HG02610 (cell line): ENCODE results near the gene SEPTIN11.

Experiments used
- ATAC-seq: cut with Tn5 transposase; IDR thresholded peaks from one replicate; pipeline ENCODE4 v1.9.1; 2021; ENCODE audit warnings: mild to moderate bottlenecking, moderate library complexity; ENCODE audit not compliant: unreplicated experiment

Gene SEPTIN11

GRCh38 chr4:76977736-76978350 lies 28.3 kb downstream of the SEPTIN11 start:
- ATAC-seq: no peak

DNA sequence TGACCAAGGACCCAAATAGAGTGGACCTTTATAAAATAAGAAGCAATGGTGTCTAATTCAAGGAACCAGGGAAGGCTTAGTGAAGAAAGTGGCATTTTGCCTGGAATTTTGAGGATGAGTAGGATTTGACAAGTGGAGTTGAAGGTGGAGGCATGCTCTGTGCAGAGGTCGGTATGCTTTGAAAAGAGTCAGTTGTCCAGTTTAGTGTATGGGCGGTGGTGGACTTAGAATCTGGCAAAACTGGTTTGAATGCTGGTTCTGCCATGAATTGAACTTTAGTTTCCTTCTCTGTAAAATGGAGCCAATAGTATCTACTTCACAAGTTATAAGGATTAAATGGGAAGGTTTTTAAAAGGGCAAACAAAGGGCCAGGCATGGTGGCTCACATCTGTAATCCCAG lies 29.7 kb downstream of the SEPTIN11 start:
- no peak for ATAC-seq

DNA sequence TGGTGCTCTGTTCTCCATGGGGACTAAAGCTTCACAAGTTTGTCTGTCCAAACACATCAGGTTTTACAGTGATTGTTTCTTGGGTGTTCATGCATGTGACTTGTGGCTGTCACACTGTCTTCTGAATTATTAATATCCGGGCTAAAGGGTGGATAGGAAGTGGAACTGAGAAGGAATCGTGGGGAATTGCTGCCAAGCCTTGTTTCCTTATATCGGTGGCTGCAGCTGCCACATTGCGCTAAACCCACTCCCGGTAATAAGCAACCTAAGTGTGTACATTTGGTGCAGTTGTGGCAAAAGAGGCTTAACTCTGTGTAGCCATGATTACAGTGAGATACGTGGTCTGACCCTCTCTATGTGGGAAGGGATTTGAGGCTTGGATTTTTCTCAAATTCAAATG lies 30.7 kb downstream of the SEPTIN11 start:
- no peak for ATAC-seq

DNA sequence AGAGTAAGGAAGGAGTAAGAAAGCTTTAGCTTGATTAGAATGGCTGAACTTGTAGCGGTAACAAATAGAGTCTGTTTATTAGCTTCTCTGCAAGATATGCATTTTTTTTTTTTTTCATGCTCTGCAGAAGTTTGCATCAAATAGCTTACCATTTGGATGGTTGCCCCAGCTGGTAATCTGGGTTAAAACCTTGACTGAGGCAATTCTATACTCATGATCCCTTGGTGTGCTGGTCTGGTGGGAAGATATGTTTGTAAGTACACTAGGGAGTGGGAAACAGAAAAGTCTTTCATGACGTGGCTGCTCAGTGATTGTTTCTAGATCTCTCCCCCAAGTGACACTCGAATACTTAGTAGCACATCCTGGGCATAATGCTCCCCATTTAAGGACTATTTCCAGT lies 32.1 kb downstream of the SEPTIN11 start:
- ATAC-seq: no peak

DNA sequence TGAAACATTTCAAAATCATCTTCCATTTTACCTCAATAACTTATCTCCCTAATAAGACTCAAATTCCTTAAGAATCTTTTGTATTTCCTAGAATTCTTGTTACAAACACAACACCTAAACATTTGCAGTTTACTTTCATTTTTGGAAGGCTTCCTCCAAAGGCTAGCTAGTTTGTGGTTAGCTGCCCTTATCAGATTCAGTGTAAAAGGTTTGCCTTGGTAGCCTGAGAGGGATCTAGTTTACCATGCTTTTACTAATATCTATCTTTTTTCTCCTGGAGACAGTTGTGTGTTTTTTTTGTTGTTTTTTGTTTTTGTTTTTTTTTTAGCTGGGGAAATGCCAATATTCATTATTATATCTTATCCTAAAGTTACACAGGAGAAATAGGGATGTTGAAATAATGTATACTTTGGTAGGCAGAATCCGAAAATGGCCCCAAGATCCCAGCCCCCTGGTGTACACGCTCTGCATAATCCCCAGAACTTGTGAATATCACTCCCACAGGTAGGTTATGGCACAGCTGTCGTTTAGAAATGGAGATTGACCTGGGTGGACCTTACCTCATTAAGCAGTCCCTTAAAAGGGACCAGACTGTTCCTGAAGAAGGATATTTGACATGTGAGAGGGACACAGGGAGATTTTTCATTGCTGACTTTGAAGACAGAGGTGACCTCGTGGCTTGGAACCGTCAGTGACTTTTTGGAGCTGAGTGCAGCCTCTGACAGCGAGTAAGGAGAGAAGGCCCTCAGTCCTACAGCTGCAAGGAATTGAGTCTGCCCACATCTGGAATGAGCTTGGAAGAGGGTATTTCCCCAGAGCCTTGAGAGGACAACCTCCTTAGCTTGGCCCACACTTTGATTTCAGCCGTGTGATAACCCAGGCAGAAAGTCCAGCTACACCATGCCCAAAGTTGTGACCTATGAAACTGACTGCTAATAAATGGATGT lies 33.4 kb downstream of the SEPTIN11 start:
- ATAC-seq: no peak

DNA sequence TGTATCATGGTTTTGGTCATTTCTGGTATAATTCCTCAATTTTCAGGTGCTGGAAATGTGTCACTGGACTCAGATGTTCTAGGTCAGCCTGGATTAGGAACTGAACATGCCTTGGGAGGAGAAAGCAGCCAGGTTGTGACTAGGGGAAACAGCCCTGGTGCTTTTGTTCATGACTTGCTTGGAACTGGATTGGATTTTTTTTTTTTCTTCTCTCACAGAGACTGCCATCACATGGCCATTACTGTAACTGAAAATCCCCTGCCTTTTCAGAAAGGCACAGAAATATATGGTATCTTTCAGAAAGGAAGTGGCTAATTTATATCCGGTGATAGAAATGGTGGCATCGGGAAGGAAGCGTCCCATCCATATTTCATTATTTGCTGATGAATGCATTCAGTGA lies 34.6 kb downstream of the SEPTIN11 start:
- ATAC-seq: peak; percentile 34

DNA sequence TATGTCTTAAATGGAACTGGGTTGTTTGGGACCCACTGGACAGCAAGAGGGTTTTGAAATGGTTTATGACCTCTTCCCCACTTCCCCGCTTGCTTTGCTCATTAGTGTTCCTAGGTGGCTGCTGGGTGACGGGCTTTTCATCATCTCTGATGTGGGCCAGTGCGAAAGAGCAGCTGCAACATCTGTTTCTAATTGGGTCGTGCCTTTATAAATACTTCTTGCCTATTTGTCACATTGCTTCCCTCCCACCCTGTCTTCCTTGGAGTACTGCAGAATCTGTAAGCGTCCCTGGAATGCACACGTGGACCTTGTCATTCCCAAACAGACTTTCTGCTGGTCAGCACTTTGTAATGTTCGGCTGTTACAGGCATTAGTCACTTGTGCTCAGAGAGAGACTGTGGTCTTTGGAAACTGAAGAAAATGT lies 35.2 kb downstream of the SEPTIN11 start:
- no peak for ATAC-seq

DNA sequence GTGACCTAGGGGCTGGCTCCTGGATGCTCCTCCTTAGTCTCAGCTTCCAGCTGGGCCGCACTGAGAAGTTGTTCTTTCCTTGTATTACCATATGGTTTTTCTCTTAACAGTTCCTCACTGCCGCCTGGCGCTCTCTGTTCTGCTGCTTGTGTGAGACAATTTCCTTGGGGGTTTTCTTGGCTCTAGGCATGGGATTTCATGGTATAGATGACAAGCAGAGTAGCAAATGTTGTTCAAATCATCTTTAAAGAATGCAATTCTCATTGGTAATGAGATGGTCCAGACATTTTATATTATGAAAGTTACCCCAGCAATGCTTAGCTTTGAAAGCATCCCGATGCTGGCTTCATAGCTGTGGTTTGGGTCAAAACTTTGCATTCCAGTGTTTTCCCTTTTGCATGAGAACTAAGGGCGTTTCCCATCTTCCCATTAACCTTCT lies 37.6 kb downstream of the SEPTIN11 start:
- ATAC-seq: peak; percentile 16

- no peak for ATAC-seq
These were observed 38.1 kb downstream of the SEPTIN11 start for GRCh38 chr4:76987685-76988084.

GRCh38 chr4:76989391-76990061 lies 40.0 kb downstream of the SEPTIN11 start:
- no peak for ATAC-seq

DNA sequence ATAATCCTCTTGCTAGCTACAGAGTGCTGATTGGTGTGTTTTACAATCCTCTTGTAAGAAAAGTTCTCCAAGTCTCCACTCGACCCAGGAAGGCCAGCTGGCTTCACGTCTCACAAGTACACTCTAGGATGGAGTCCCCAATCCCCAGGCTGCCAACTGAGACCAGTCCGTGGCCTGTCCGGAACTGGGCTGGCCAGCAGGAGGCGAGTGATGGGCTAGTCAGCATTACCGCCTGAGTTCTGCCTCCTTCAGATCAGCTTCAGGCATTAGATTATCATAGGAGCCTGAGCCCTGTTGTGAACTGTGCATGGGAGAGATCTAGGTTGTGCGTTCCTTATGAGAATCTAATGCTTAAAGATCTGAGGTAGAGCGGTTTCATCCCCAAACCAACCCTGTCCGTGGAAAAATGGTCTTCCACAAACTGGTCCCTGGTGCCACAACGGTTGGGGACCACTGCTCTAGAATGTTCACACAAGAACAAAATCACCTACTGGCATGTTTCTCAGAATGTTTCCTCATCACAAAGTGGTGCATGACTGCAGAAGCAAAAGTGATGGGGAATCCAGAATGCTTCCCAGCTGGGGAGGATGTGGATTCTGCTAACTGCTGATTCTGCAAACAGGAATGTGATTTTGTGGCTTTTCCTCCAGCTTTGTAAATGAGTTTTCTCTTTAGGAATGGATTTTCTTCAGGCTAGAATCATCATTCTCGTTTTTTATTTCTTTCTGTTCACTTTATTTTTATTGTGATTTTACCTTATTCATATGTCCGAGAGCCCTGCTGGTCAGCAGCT lies 40.9 kb downstream of the SEPTIN11 start:
- no peak for ATAC-seq

GRCh38 chr4:76991161-76991660 lies 41.7 kb downstream of the SEPTIN11 start:
- ATAC-seq: no peak

DNA sequence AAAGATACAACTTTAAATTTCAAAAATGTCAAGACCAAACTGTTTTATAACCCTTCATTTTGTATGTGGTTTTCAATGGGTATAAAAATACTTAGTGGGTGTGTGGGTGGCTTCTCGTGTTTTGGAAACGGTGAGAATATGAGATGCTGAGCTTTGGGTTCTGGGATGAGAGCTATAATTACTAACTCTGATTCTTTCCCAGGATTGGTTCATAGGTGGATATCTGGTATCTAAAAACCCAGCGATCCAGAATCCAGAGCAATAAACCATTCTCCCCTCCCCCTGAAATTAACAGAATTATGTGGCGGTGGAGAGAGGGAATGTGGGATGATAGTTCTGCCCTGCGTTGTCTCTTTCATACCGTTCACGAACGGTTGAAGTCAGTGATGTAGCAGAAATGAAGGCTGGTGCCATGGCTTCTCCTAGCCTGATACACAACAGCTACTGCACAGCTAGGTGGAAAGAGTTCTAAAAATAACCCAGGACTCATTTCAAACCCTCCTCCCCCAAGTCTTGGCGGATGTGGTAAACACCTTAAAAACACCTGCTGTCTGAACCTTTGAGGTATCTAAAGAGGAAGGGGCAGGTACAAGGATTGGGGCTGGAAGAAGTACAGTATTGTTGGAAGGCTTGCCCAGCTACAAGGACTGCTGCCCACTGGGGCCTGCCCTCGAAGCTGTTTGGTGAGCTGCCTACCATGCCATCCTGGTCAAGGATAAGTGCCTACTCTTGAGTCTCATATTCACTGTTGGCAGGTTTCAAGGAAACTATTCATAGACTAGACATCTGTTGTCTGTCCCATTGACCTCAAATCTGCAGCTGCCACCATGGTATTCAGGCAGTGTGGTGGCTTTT lies 44.5 kb downstream of the SEPTIN11 start:
- peak; percentile 90 for ATAC-seq

DNA sequence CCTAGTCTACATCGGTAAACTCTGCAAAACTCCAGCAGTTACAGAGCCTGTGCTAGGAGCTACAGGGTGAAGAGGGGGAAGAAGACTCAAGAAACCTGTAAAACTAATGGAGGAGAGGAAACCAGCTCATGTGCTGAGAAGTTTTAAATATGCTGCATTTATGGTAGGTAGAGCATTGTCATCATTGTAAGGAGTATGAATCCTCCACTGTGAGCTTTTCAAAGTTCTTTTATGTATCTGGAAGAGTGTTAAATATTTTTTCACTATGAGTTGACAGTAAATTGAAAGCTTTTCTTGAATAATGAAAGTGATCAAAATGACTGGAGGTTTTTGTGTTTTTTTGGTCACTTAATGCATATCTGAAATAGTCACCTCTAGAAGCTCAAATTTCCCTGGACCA lies 46.2 kb downstream of the SEPTIN11 start:
- ATAC-seq: peak; percentile 24

GRCh38 chr4:76996445-76996844 lies 46.9 kb downstream of the SEPTIN11 start:
- no peak for ATAC-seq

- no peak for ATAC-seq
These were observed 47.5 kb downstream of the SEPTIN11 start for GRCh38 chr4:76997077-76997476.

GRCh38 chr4:76997532-76997931 lies 48.0 kb downstream of the SEPTIN11 start:
- ATAC-seq: no peak

DNA sequence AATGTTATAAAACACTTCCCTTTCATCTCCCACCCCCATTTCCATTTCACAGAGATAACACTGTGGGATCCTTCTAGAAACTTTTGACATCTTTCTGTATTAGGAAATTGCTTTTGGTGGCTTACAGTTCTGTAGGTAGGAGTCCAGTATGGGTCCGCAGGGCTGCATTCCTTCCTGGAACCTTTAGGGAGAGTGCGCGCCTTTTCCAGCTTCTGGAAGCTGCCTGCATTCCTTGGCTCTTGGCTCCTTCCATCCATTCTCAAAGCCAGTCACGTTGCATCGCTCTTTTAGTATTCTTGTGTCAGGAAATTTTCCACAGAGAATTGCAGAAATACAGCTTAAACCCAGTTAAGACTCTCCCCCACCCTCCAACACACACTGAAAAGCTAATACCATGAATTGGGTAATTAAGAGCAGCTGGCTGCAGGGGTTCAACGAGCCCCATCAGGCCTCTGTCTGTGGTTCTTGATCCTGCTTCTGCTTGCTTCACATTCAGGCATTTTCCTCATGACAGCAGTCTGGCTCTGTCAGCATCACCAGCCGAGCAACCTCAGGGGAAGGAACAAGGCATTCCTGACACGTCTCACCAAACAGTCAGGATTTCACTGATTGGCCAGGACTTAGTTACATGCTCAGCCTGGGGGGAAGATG lies 48.8 kb downstream of the SEPTIN11 start:
- no peak for ATAC-seq
